ENCODE results near the gene C10orf143.

Gene C10orf143

DNA sequence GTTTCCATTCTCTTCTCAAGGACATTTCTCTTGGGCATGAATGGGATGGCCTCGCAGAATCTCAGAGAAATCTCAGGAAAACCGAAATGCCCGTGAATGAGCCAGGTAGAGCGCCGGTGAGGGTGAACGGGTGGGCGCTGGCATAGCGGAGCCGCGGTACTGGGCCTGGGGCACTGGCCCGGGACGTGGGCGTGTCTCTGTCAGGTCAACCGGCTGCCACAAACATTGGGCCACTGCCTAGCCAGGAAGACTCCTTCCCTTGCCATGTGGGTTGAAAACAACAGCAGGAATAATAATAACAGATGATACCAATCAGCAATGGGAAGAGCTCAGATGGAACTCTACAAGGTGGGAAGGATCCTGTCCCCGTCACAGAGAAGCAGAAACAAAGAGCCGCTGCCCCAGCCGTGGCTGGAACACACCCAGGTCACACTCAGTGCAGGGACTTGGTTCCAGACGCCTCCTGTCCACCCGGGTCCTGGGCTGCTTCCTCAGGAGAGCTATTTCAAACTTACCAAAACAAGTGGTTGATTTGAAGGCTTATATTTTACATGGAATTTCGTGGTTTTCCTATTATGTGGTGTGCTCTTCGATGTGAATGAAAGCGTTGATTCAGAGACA lies 95.4 kb downstream of the C10orf143 start:
- H3K27me3 ChIP-seq (replicated peaks; ENCODE audit: control insufficient read depth, insufficient read depth, low read length) = no peaks in the 10 kb centered on the region; the same call in 1 of the 2 replicates
- no peaks in the 10 kb centered on the region for H3K36me3 ChIP-seq (ENCODE audit: control insufficient read depth, insufficient read depth, low read length)
- no peak for DNase-seq (ENCODE audit: extremely low read depth, insufficient read length)
- TF ChIP-seq, protein P1, sequence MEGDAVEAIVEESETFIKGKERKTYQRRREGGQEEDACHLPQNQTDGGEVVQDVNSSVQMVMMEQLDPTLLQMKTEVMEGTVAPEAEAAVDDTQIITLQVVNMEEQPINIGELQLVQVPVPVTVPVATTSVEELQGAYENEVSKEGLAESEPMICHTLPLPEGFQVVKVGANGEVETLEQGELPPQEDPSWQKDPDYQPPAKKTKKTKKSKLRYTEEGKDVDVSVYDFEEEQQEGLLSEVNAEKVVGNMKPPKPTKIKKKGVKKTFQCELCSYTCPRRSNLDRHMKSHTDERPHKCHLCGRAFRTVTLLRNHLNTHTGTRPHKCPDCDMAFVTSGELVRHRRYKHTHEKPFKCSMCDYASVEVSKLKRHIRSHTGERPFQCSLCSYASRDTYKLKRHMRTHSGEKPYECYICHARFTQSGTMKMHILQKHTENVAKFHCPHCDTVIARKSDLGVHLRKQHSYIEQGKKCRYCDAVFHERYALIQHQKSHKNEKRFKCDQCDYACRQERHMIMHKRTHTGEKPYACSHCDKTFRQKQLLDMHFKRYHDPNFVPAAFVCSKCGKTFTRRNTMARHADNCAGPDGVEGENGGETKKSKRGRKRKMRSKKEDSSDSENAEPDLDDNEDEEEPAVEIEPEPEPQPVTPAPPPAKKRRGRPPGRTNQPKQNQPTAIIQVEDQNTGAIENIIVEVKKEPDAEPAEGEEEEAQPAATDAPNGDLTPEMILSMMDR (IDR thresholded peaks at IDR 0.05; ENCODE audit: insufficient read depth, low read length, poor library complexity, severe bottlenecking) = no peak
- no peak overlapping the region for H3K4me3 ChIP-seq (replicated peaks; ENCODE audit: low read depth, low read length)

DNA sequence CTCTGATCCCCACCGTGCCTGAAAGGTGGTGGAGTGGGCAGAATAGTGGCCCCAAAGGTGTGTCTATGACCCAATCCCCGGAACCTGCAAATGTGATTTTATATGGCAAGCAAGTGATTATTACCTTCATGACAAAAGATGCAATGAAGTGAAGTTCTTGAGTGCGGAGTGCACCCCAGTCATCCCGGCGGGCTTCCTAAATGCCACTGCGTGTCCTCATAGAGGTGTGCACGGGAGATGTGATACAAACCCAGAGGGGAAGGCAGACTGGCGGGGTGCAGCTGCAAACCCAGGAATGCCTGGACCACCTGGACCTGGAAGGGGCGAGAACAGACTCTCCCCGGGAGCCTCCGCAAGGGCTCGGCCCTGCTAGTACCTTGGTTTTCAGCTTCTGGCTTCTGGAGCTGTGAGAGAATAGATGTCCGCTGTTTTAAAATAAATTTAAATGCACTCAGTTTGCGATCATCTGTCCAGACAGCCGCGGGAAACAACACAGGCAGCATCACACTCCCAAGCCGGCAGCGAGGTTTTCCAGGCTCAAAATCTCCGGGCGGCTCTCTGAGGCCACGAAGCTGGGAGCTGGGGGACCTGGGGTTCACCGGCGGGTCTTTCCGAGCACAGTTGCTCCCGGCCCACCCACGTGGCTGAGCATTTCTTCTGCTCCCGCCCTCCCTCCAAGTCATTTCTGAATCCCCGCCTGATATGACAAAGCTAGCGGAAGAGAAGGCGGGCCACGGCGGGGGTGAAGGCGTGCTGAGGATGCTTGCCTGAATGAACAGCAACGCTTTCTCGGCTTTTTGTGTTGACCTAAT lies 96.2 kb downstream of the C10orf143 start:
- Histone ChIP-seq H3K27me3 (replicated peaks; ENCODE audit: control insufficient read depth, insufficient read depth, low read length) (no peaks in the 10 kb centered on the region; the same call in 1 of the 2 replicates), H3K4me3 (replicated peaks; ENCODE audit: low read depth, low read length) (no peak overlapping the region), H3K36me3 (ENCODE audit: control insufficient read depth, insufficient read depth, low read length) (no peaks in the 10 kb centered on the region)
- TF ChIP-seq, protein P1 (IDR thresholded peaks at IDR 0.05; ENCODE audit: insufficient read depth, low read length, poor library complexity, severe bottlenecking) = no peak
- DNase-seq (ENCODE audit: extremely low read depth, insufficient read length) = no peak

All from GM06990 (cell line).